Sigmoid colon (tissue), 7 donors: ENCODE measurements around the gene NOL4L. TPM values are rescaled to one million over a fixed set of nuclear protein-coding genes. Genes with fewer than 3 reads are reported as not detected.

ENCODE experiments used
- DNase-seq: peaks from one replicate; pipeline ENCODE4 v3.0.0-alpha.2; 2019
- H3K27ac ChIP-seq, 4 donors: fragments of 200-600 bp; sonication (generic); one replicate each; pipeline ENCODE4 v1.5.1; 2016 to 2019; ENCODE audit warnings: mild to moderate bottlenecking in 1 of 4
- H3K27me3 ChIP-seq, 3 donors: fragments of 200-600 bp; sonication (generic); one replicate each; pipeline ENCODE4 v1.5.1; 2019; ENCODE audit warnings: mild to moderate bottlenecking in 1 of 3
- H3K36me3 ChIP-seq, 4 donors: fragments of 200-600 bp; sonication (generic); one replicate each; pipeline ENCODE4 v1.5.1; 2016 to 2019
- H3K4me1 ChIP-seq, 4 donors: fragments of 200-600 bp; sonication (generic); one replicate each; pipeline ENCODE4 v1.5.1; 2017 to 2019
- H3K4me3 ChIP-seq, 4 donors: fragments of 200-600 bp; sonication (generic); one replicate each; pipeline ENCODE4 v1.5.1; 2017 to 2019; ENCODE audit warnings: mild to moderate bottlenecking in 2 of 4, moderate library complexity in 1 of 4
- H3K9me3 ChIP-seq, 4 donors: fragments of 200-600 bp in 3 of 4; sonication (generic) in 3 of 4; one replicate each; pipeline versions ENCODE4 v1.5.1 to v1.6.1; 2013 to 2019
- CTCF ChIP-seq, 4 experiments: fragments of 450-650 bp in 3 of 4; fragments of 200-600 bp in 1 of 4; IDR thresholded peaks; one replicate each; pipeline ENCODE4 v1.5.1; 2016 to 2019; ENCODE audit warnings: antibody characterized with exemption in 4 of 4, mild to moderate bottlenecking in 3 of 4, moderate library complexity in 2 of 4
- EP300 ChIP-seq, 4 donors: sonication (generic); formaldehyde crosslinking; IDR thresholded peaks; one replicate each; pipeline ENCODE4 v1.6.1; 2017; ENCODE audit warnings: antibody characterized with exemption in 4 of 4
- POLR2A ChIP-seq, 2 donors: fragments of 450-650 bp; IDR thresholded peaks; one replicate each; pipeline ENCODE4 v1.6.1; 2016; ENCODE audit warnings: antibody characterized with exemption in 2 of 2, mild to moderate bottlenecking in 2 of 2, moderate library complexity in 2 of 2
- POLR2AphosphoS5 ChIP-seq, 4 donors: sonication (generic); formaldehyde crosslinking; IDR thresholded peaks; one replicate each; pipeline ENCODE4 v1.6.1; 2017; ENCODE audit warnings: antibody characterized with exemption in 4 of 4
- WGBS, 2 donors: extraction: QIAGEN DNeasy Blood & Tissue Kit; methylation state at CpG; one replicate each; pipeline ENCODE4 v1.1.7; 2013; 5-methylcytosine and 5-hydroxymethylcytosine counted together
- intact Hi-C: fragments of 100-400 bp; cut with DNase I; formaldehyde crosslinking; loops from one replicate; pipeline ENCODE4 v1.15.1; 2023
- polyA plus RNA-seq, 3 donors: library from polyadenylated mRNA; stranded (reverse); fragments of 200-250 nt; gene quantifications; one replicate each; pipeline ENCODE4 v1.2.3, GENCODE V29; 2013
- total RNA-seq, 4 donors: library from RNA; depleted of rRNA; stranded (reverse); fragments of >200 nt; gene quantifications; one replicate each; pipeline ENCODE4 v1.1.0, GENCODE V29; 2016
- donor health status: healthy with polysubstance abuse.
- donor health status: Bipolar disorder and iron deficiency.
- donor health status: healthy.

The NOL4L gene
- total and polyA plus RNA-seq, 7 donors: 9.2 to 34.7 (median 16.8) TPM

- H3K4me1 ChIP-seq: peaks cover 0 to 28% (median 27%) of the 10 kb centered on the region in 4 donors
- H3K4me3 ChIP-seq: peak overlapping the region in 2 of 4 donors; percentile 49 to 56
- DNase-seq: no peak
- no peaks in the 10 kb centered on the region for H3K9me3 ChIP-seq
- WGBS, 2 donors: 48 to 62% methylated on average over 18 of the region's 18 CpGs
- peak overlapping the region in 2 of 4 donors; percentile 27 to 30 for H3K27ac ChIP-seq
- intact Hi-C loops: no loop called here
- H3K36me3 ChIP-seq: no peaks in the 10 kb centered on the region
- TF ChIP-seq POLR2A (IDR thresholded peaks at IDR 0.05) (no peak), POLR2AphosphoS5 (IDR thresholded peaks at IDR 0.05) (no peak), CTCF (IDR thresholded peaks at IDR 0.05) (no peak), EP300 (IDR thresholded peaks at IDR 0.05) (no peak)
- H3K27me3 ChIP-seq: peaks cover 0 to 2% (median 0%) of the 10 kb centered on the region in 3 donors
Measured at GRCh38 chr20:32535316-32535952, 49.7 kb downstream of the NOL4L start.

GRCh38 chr20:32534661-32535240 is 50.4 kb downstream of the NOL4L start:
- Histone ChIP-seq H3K4me3 (no peak overlapping the region), H3K9me3 (no peaks in the 10 kb centered on the region), H3K36me3 (no peaks in the 10 kb centered on the region), H3K4me1 (peaks cover 0 to 28% (median 27%) of the 10 kb centered on the region in 4 donors), H3K27ac (no peak overlapping the region), H3K27me3 (no peaks in the 10 kb centered on the region)
- DNase-seq: no peak
- intact Hi-C loops: no loop called here
- 44 to 61% methylated on average over 8 of the region's 8 CpGs for WGBS, 2 donors
- no peak for TF ChIP-seq CTCF (IDR thresholded peaks at IDR 0.05)
- no peak for TF ChIP-seq POLR2AphosphoS5 (IDR thresholded peaks at IDR 0.05)
- TF ChIP-seq EP300 (IDR thresholded peaks at IDR 0.05): no peak
- TF ChIP-seq POLR2A (IDR thresholded peaks at IDR 0.05): no peak

- no peak overlapping the region for H3K4me3 ChIP-seq
- H3K9me3 ChIP-seq: no peaks in the 10 kb centered on the region
- H3K27me3 ChIP-seq: no peaks in the 10 kb centered on the region
- H3K4me1 ChIP-seq: peaks cover 0 to 24% (median 22%) of the 10 kb centered on the region in 4 donors
- intact Hi-C loops: no loop called here
- H3K27ac ChIP-seq: no peak overlapping the region
- 89 to 94% methylated on average over 6 of the region's 6 CpGs for WGBS, 2 donors
- TF ChIP-seq POLR2AphosphoS5 (IDR thresholded peaks at IDR 0.05) (no peak), EP300 (IDR thresholded peaks at IDR 0.05) (no peak), CTCF (IDR thresholded peaks at IDR 0.05) (no peak), POLR2A (IDR thresholded peaks at IDR 0.05) (no peak)
- DNase-seq: no peak
- H3K36me3 ChIP-seq: no peaks in the 10 kb centered on the region
Measured at GRCh38 chr20:32533732-32534131, 51.4 kb downstream of the NOL4L start.

- intact Hi-C loops: no loop called here
Measured at GRCh38 chr20:32532246-32532645, 52.9 kb downstream of the NOL4L start.

More at GRCh38 chr20:32532246-32532645, 52.9 kb downstream of the NOL4L start:
- Histone ChIP-seq H3K4me3 (no peak overlapping the region), H3K4me1 (peaks cover 0 to 18% (median 16%) of the 10 kb centered on the region in 4 donors), H3K27ac (no peak overlapping the region), H3K27me3 (no peaks in the 10 kb centered on the region), H3K36me3 (no peaks in the 10 kb centered on the region), H3K9me3 (no peaks in the 10 kb centered on the region)
- TF ChIP-seq EP300 (IDR thresholded peaks at IDR 0.05) (no peak), POLR2A (IDR thresholded peaks at IDR 0.05) (no peak), POLR2AphosphoS5 (IDR thresholded peaks at IDR 0.05) (no peak), CTCF (IDR thresholded peaks at IDR 0.05) (no peak)
- whole genome bisulfite sequencing, 2 donors: 93 to 96% methylated on average over 7 of the region's 7 CpGs
- DNase-seq: no peak
